Lower leg skin (tissue), 3 donors: Measurements from ENCODE around the gene MCRIP1.
"Not testable (repeated sequence)": the region's sequence is repeated elsewhere in the genome, so short reads cannot be mapped to it uniquely, and the experiment has no call there.

Experiments
- CTCF ChIP-seq, 3 donors: fragments of 450-650 bp; IDR thresholded peaks; one replicate each; pipeline ENCODE4 v1.5.1; 2016; ENCODE audit warnings: antibody characterized with exemption in 3 of 3, mild to moderate bottlenecking in 3 of 3, moderate library complexity in 2 of 3
- POLR2A ChIP-seq, 2 donors: fragments of 450-650 bp; IDR thresholded peaks; one replicate each; pipeline ENCODE4 v1.6.1; 2016 to 2017; ENCODE audit warnings: antibody characterized with exemption in 2 of 2, mild to moderate bottlenecking in 1 of 2, moderate library complexity in 1 of 2

GRCh38 chr17:81840059-81840458, 7.0 kb upstream of the MCRIP1 start:
- TF ChIP-seq CTCF, POLR2A (IDR thresholded peaks at IDR 0.05): not testable (repeated sequence)
